ENCODE results near the gene NEURL1.

GRCh38 chr10:103445366-103445765, 48.1 kb upstream of the NEURL1 start:
- TF ChIP-seq CTCF (IDR thresholded peaks at IDR 0.05 in 2 of 3, conservative IDR thresholded peaks at IDR 0.05 in 1 of 3; ENCODE audit: control insufficient read depth in 2 of 3, extremely low read depth in 1 of 3, insufficient read depth in 1 of 3, low read depth in 3 of 3, low read length in 3 of 3): no peak
- TF ChIP-seq BRCA1 (IDR thresholded peaks at IDR 0.05; ENCODE audit: low read depth, low read length): no peak
- no peak for TF ChIP-seq POLR2AphosphoS2 (IDR thresholded peaks at IDR 0.05; ENCODE audit: low read depth, low read length)
- no peak for TF ChIP-seq DPF2 (IDR thresholded peaks at IDR 0.05)
- TF ChIP-seq RELA (IDR thresholded peaks at IDR 0.05; ENCODE audit: borderline replicate concordance, partially characterized antibody): no peak
- no peak for TF ChIP-seq YY1 (IDR thresholded peaks at IDR 0.05; ENCODE audit: low read depth, low read length)
- no peak for TF ChIP-seq ATF7 (IDR thresholded peaks at IDR 0.05; ENCODE audit: low read depth)
- no peak for TF ChIP-seq MYC (IDR thresholded peaks at IDR 0.05; ENCODE audit: insufficient read depth, insufficient read length, insufficient replicate concordance, low read length, severe bottlenecking)
- TF ChIP-seq RAD51 (IDR thresholded peaks at IDR 0.05): no peak
- TF ChIP-seq EP300 (IDR thresholded peaks at IDR 0.05; ENCODE audit: borderline replicate concordance in 1 of 2, control insufficient read depth in 1 of 2, low read depth in 2 of 2, low read length in 2 of 2): no peak
- TF ChIP-seq FOXK2 (IDR thresholded peaks at IDR 0.05): no peak
- TF ChIP-seq POLR2AphosphoS5 (IDR thresholded peaks at IDR 0.05; ENCODE audit: low read length): no peak
- TF ChIP-seq SMC3 (IDR thresholded peaks at IDR 0.05; ENCODE audit: borderline replicate concordance, low read length): no peak
- TF ChIP-seq CREB1 (IDR thresholded peaks at IDR 0.05; ENCODE audit: low read depth): no peak

Measured in GM12878 (cell line).